GM21447 (cell line): ENCODE results near the gene P2RY1.
A peak's percentile ranks its signal among the peaks of the same experiment; 100 is the strongest.

Source experiments
- ATAC-seq: cut with Tn5 transposase; IDR thresholded peaks from one replicate; pipeline ENCODE4 v1.9.1; 2021; ENCODE audit not compliant: unreplicated experiment

The P2RY1 gene, protein sequence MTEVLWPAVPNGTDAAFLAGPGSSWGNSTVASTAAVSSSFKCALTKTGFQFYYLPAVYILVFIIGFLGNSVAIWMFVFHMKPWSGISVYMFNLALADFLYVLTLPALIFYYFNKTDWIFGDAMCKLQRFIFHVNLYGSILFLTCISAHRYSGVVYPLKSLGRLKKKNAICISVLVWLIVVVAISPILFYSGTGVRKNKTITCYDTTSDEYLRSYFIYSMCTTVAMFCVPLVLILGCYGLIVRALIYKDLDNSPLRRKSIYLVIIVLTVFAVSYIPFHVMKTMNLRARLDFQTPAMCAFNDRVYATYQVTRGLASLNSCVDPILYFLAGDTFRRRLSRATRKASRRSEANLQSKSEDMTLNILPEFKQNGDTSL

GRCh38 chr3:152834776-152835600, at the start of gene P2RY1:
Gene P2RY1, plus strand, starts transcription at chr3:152835131. Its CDS starts 652 bp downstream, at chr3:152835783.
- peak; percentile 80 for ATAC-seq

- no peak for ATAC-seq
Observed at GRCh38 chr3:152786977-152787681, 47.8 kb upstream of the P2RY1 start.

DNA sequence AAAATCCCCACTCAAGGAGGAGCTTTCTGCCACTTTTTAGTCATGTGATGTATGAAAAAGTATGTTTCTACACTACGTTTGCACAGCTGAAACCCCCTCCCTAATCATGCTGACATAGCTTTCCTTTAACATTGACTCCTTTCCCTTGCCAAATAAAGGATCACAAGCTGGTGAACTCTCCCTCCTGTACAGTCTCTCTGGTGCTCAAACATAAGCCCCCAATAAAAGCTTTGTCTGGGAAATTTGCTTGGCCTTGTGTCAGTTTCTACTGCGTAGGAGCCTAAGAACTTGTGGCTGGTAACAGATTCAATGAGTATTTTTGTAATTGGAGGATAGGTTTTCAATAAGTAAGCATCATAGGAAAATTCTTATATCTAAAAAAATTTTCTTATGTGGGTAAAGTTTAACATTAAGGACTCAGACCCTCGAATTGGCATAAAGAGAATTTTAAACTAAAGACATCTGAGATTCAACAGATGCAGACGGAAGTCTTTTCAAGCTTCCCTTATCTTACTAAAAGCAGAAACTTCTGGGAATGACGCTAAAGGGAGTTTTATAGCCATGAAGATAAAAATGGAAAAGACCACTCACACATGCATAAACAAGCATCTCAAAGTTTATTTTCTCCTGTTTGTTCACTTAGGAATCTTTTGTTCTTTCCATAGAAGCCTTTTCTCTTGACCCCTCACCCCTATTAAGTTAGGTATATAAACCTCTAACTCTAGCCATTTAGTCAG, 44.1 kb upstream of the P2RY1 start:
- ATAC-seq, result no peak

- no peak for ATAC-seq
Observed at GRCh38 chr3:152793969-152794368, 41.0 kb upstream of the P2RY1 start.

DNA sequence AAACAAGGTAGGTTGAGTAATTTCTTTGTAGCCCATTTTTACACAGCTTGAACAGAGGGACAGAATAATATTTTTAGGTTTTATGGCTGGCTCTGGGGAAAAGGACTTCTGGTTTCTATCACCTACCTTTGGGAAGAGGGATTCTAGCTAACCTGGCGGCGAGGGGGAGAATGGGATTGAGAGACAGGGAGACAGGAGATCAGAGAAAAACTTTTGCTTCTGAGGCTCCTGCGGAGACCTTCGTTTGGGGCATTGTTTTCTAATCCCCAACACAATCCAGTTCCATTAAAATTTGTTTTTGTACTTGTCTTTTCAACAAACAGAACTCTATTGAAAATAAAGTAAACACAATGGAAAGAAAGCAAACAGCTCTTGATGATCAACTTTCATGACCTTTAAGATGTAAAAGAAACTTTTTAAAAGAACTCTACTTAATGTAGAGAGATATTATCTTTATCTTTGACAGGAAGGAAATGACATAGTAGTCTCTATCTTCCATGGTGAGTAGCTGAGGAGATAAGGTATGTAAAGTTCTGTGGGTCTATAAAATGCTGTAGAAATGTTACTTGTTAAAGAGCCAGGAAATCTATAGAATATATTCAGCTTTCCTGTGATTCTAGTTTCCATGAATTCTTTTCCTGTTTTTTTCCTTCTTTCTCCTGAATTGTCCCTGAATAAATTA, 37.0 kb upstream of the P2RY1 start:
- ATAC-seq, result no peak

GRCh38 chr3:152811974-152812760, 22.8 kb upstream of the P2RY1 start:
- no peak for ATAC-seq

DNA sequence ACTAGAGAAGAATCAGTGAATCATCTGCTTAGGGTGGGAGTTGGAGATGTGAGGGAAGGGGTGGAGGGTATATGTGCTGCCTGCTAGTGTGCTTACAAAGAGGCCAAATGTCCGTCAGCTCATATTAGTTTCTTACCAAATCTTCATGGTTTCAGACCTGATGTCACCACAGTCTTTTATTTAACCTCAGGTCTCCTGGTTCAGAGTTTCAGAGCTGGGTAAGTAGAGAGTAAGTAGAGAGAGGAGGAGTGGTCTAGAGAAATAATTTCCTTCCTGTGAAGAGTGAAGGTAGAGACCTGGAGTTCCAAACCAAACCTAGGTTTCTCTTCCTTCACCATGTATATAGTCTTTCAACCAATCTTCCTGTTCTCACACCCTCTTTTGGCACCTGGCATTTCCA, 17.5 kb upstream of the P2RY1 start:
- ATAC-seq, result no peak

DNA sequence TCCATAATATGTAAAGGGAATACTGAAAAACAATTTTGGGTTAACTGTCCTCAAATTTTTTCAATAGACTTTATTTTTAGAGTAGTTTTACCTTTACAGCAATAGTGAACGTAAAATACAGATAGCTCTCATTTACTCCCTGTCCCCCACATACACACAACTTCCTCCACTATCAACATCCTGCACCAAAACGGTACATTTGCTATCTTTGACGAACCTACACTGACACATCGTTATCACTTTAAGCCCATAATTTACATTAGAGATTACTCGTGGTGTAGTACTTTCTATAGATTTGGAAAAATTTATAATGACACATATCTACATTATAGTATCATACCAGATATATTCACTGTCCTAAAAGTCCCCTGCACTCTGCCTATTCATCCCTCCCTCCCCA, 16.9 kb upstream of the P2RY1 start:
- no peak for ATAC-seq

- ATAC-seq, result no peak
Observed at GRCh38 chr3:152823173-152823572, 11.8 kb upstream of the P2RY1 start.

- no peak for ATAC-seq
Observed at GRCh38 chr3:152823781-152824180, 11.2 kb upstream of the P2RY1 start.

DNA sequence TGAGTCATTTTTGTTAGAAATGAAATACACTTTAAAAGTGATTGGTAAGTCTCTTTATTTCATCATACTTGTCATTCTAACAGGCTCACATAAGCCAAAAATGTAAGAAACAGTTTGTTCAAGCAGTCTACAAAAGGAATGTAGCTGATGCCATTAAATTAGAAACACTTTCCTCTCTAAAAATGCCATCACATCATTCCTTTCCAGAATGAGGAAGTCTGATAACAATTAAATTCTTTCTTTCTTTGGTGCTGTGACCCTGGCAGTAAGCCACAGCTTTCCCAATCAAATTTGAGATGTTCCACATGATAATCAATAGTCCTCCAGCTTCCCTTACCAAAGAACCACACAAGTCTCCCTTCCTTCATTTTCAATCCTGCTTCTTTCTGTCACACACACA, 9.4 kb upstream of the P2RY1 start:
- ATAC-seq, result no peak

DNA sequence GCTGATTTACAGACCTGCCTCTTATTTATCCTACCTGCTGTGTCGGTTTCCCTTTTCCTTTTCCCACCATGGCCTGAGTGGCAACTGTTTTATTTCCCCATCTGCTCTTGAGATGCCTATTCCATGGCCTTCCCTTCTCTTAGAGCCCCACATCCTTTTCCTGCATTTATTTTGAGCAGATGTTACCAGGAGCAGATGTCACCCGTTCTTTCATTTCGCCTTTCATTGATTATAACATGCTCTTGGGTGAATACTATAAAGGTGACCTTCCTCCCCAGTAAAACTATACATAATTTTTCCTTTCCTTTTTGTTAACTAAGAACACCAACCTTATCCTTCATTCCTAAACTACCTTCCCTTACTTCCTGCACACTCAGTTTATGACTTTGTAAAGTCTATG, 8.5 kb upstream of the P2RY1 start:
- ATAC-seq, result no peak

DNA sequence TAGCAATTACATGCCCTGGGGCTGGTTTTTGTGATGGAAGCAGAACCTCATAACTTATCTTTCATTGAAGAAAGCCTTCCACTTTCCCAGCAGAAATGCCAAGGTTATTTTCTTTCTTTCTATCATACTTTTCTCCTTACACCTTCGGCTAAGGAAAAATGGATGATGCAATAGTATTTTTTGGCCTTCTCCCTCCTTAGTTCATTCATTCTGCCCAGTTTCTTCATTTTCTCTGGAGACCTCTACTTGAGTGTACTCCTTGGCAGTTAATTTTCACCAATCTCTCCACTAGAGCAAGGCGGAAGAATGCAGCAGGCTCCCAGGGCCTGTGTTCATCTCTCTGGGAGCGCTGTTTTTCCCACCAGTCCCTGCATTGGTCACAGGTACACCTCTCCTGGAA, 7.6 kb upstream of the P2RY1 start:
- no peak for ATAC-seq

DNA sequence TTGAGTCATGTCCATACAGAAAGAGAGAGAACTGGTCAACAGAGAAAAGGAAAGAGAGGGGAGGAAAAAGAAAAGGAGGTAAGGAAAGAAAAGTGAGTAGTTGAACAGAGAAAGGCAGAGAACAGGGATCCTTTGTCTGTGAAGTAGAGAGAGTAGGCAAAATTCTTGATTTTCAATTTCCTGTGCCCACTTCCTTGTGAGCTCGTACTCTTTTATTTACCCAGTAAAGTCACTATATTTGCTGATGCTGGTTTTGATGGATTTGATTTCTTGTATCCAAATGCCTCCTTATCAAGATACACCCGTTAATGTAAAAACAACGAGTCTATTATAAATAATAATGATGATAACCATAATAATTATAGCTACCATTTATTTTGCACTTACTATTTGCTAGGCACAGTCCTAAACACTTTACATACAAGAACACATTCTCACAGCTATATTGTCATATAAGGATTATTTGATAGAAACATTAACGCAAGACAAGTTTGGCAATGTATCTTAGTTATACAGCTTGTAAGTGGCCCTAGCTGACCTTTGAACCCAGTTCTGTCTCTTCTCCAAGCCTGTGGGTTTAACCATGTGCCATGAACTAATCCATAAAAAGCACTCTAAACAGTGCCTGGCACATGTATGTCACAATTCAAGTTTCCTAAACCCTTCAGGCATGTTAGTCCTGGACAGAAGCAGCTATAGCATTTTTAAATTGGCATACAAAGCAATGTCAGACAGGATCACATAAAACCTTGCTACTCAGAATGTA, 6.7 kb upstream of the P2RY1 start:
- no peak for ATAC-seq

DNA sequence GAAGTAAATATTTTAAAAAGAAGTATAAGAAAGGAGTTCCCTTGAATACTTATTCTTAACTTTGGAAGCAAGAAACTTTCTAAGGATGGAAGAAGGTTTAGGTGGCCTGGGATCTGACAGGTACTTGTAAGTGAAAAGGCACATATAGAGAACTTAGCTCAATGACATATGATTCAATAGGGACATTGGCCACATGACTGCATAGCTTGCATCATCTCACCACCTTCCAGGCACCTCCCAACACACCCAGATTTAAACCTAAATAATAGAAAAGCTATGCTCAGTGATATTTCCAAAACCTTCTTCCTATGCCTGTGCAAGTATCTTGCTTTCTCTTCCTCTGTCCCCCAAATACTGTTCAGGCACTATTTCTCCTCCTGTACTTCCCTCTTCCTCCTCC, 4.7 kb upstream of the P2RY1 start:
- ATAC-seq, result no peak

GRCh38 chr3:152832046-152832445, 2.9 kb upstream of the P2RY1 start:
- ATAC-seq, result no peak

GRCh38 chr3:152833089-152833488, 1.8 kb upstream of the P2RY1 start:
- no peak for ATAC-seq

DNA sequence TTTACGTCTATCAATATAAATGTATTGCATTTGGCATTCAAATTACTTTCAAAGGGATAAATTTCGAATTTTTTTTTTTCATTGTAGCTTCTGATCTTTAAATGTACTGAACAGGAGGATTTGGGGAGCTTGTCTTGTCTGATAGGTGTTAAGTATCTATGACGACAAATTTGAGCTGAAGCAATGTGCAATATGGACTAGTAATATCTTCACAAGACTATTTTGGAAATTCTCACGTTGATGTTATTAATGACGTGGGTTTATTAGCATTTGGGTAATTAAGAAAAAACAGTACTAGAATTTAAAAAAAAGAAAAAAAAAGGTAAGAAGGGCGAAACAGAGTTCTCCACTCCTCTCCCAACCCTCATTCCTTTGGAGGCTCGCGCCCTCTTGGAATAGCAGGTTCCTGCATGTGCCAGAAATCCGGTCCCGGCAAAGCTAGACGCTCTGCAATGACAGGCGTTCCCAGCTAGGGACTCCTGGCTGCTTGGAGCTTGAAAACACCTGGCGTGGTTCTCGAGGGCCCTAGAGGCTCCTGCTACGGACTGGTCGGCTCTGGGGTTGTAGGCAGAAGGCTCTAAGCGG, 648 bp upstream of the P2RY1 start:
- ATAC-seq, result no peak
